AG04449 (cell line): Measurements from ENCODE around the gene JMJD6.
"Not testable (repeated sequence)": the region's sequence is repeated elsewhere in the genome, so short reads cannot be mapped to it uniquely, and the experiment has no call there.

Source experiments
- CTCF ChIA-PET: fragments of 350-600 bp; formaldehyde crosslinking; extraction: SDS; loops from one replicate; lab custom pipeline; 2021; ENCODE audit warnings: antibody characterized with exemption; lab: Yijun Ruan, JAX
- POLR2A ChIA-PET: fragments of 400-600, 350-600 bp; formaldehyde crosslinking; extraction: SDS; loops from one replicate; lab custom pipeline; 2020; ENCODE audit warnings: antibody characterized with exemption, inconsistent platforms; lab: Yijun Ruan, JAX
- DNase-seq: peaks from one replicate; pipeline ENCODE4 v3.0.0-alpha.2; 2010; ENCODE audit warnings: low read depth, low spot score
- H3K4me3 ChIP-seq: 2 replicates; pipeline ENCODE4 v1.5.1; 2011; ENCODE audit warnings: low read depth, mild to moderate bottlenecking, control low read depth, low read length
- TF ChIP-seq, protein P1 (sequence below): IDR thresholded peaks from one replicate; pipeline ENCODE4 v1.5.1; 2011; ENCODE audit warnings: mild to moderate bottlenecking, moderate library complexity, low read length, control low read depth, inconsistent platforms; ENCODE audit not compliant: insufficient read depth; ENCODE audit errors: missing control alignments

Gene JMJD6

DNA sequence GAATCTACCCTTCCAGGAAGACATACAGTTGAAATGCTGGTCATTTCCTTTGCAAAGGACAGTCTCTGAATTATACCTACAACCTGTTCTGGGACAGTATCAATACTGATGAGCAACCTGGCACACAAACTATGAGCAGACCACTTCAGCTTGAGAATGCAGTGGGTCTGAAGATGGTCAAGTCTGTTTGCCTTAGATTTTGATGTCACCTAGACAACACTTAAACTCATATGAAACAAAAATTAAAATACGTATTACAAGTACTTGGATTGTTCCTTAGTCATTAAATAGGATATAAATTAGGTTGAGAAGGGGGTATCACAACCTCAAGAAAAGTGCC, 7.2 kb upstream of the JMJD6 start:
- DNase-seq = no peak
- POLR2A ChIA-PET = interaction anchor here (0.6 kb wide), 1 partner anchor 272 kb away, joined by 3 read pairs; no protein-coding TSS in a partner anchor
- TF ChIP-seq, protein P1, sequence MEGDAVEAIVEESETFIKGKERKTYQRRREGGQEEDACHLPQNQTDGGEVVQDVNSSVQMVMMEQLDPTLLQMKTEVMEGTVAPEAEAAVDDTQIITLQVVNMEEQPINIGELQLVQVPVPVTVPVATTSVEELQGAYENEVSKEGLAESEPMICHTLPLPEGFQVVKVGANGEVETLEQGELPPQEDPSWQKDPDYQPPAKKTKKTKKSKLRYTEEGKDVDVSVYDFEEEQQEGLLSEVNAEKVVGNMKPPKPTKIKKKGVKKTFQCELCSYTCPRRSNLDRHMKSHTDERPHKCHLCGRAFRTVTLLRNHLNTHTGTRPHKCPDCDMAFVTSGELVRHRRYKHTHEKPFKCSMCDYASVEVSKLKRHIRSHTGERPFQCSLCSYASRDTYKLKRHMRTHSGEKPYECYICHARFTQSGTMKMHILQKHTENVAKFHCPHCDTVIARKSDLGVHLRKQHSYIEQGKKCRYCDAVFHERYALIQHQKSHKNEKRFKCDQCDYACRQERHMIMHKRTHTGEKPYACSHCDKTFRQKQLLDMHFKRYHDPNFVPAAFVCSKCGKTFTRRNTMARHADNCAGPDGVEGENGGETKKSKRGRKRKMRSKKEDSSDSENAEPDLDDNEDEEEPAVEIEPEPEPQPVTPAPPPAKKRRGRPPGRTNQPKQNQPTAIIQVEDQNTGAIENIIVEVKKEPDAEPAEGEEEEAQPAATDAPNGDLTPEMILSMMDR = no peak
- no peak overlapping the region for H3K4me3 ChIP-seq
- CTCF ChIA-PET = interaction anchor here (1.3 to 2.8 kb wide), 4 partner anchors 9 to 211 kb away, joined by 3 to 16 read pairs (median 5); no protein-coding TSS in a partner anchor

DNA sequence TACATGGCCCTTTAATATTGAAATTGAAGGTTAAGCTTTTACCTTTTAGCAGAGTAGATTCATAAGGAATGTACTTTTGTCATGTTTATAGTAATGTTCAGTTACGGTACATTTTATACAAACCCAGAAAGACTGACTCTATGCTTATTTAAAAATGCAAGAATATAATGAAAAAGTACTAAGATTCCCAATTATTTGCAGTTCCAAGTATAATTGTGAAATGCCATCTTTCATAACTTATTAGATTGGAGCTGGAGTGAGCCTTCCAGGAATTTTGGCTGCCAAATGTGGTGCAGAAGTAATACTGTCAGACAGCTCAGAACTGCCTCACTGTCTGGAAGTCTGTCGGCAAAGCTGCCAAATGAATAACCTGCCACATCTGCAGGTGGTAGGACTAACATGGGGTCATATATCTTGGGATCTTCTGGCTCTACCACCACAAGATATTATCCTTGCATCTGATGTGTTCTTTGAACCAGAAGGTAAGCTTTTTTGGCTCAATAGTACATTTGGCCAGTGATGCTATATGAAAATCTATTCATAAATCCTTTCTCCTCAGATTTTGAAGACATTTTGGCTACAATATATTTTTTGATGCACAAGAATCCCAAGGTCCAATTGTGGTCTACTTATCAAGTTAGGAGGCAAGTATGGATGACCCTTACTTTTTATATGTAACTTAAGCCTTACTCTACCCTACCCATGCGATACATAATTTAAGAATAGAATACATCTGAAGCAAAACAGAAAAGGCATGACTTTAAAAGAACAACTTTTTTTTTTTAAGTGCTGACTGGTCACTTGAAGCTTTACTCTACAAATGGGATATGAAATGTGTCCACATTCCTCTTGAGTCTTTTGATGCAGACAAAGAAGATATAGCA, 6.6 kb upstream of the JMJD6 start:
- ChIA-PET POLR2A (interaction anchor here (0.6 kb wide), 2 partner anchors 8 to 273 kb away, joined by 3 read pairs; no protein-coding TSS in a partner anchor), CTCF (interaction anchor here (1.3 to 2.8 kb wide), 6 partner anchors 8 to 210 kb away, joined by 3 to 16 read pairs (median 5); no protein-coding TSS in a partner anchor)
- DNase-seq = no peak
- TF ChIP-seq, protein P1 = no peak
- no peak overlapping the region for H3K4me3 ChIP-seq

DNA sequence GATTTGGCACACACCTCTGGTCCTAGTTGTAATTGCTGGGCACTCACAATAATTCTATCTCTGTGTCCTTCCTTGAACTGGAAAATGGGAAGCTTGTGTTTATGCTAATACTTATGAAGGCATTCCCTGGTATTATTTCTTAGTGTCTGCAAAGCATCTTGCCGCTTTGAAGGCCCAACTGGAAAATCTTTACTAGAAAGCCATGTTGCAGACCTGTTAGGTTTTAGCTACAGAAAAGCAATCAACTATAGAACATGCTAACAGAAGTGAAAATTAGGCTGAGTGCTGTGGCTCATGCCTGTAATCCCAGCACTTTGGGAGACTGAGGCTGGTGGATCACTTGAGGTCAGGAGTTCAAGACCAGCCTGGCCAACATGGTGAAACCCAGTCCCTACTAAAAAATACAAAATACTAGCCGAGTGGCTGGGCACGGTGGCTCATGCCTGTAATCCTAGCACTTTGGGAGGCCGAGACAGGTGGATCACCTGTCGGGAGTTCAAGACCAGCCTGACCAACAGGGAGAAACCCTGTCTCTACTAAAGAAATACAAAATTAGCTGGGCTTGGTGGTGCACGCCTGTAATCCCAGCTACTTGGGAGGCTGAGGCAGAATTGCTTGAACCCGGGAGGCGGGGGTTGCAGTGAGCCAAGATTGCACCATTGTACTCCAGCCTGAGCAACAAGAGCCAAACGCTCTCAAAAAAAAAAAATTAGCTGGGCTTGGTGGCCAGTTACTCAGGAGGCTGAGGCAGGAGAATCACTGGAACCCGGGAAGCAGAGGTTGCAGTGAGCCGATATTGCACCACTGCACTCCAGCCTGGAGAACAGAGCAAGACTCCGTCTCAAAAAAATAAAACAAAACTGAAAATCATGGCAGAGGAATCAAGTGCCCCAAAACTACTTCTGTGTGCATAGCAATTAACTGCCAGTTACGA, 5.7 kb upstream of the JMJD6 start:
- ChIA-PET CTCF (interaction anchor here (1.3 to 2.8 kb wide), 5 partner anchors 14 to 209 kb away, joined by 3 to 16 read pairs (median 5); no protein-coding TSS in a partner anchor), POLR2A (interaction anchor here (0.6 to 0.9 kb wide), 2 partner anchors 15 to 58 kb away, joined by 3 to 4 read pairs; no protein-coding TSS in a partner anchor)
- not testable (repeated sequence) for H3K4me3 ChIP-seq, DNase-seq

DNA sequence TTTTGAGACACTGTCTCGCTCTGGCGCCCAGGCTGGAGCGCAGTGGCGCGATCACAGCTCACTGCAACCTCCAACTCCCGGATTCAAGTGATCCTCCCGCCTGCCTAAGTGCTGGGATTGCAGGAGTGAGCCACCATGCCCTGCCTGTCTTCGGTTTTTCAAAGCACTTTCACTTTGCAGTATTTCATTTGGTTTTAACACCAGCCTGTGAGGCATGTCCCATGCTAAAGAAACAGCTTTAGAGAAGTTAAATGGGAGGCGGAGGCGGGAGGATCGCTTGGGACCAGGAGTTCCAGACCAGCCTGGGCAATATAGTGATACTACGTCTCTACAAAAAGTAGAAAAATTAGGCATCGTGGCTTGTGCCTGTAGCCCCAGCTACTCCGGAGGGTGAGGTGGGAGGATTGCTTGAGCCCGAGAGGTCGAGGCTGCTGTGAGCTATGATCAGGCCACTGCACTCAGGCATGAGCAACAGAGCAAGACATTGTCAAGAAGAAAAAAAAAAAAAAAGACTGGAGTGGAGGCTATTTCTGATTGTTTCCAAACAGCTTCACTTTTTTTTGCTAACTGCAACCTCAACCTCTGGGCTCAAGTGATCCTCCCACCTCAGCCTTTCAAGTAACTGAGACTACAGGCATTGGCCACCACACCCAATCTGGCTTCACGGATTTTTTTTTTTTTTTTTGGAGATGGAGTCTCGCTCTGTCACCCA, 1.5 kb upstream of the JMJD6 start:
- DNase-seq = no peak

DNA sequence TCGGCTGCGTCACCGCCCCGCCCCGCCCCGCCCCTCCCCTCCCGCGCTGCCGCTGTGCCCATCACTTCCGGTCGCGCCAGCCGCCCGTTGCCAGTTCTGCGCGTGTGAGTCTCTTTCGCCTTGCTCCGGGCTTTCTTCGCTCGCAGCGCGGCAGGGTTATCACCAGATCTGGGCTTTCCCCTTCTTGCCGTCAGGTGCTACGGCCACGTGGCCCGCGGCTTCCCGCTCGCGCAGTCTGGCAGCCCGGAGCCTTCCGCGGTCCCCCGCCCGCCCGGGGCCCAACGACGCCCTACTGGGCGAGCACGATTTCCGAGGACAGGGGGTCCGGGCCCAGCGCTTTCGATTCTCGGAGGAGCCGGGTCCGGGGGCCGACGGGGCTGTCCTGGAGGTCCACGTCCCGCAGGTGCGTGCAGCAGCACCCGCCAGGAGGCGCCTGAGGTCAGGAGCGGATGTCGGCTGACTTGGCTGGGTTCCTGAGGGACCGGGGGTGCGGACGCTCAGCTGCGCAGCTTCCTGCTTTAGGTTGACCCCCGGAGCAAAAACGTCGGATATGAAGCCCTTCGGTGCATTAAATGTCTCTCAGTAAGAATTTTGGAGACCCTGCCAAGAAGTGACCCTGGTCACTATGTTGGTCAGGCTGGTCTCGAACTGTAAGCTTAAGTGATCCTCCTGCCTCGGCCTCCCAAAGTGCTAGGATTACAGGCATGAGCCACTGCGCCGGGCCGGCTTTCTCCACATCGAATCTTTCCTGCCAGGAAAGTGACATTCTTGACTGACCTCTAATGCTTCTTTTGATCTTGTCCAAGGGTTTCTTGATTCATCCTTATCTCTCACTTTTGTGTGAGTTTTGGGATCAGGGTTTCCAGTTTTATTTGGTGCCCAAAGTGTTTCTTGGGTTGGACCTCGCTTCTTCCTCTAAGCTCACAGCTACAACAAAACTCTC, 641 bp upstream of the JMJD6 start, which contains the start of gene METTL23:
TSS of gene METTL23 (plus strand) at position 64 of the 943 bp plus-strand sequence. CDS start 2,872 bp downstream, outside the sequence.
- CTCF ChIA-PET = interaction anchor here (1.0 to 6.5 kb wide), 8 partner anchors 9 to 341 kb away, joined by 3 to 74 read pairs (median 6); partner anchors contain the start of genes MGAT5B, MXRA7 and SRSF2
- TF ChIP-seq, protein P1 = peak; percentile 87
- no peak for DNase-seq
- POLR2A ChIA-PET = interaction anchor here (0.8 to 2.7 kb wide), 8 partner anchors 8 to 46 kb away, joined by 3 to 28 read pairs (median 4); partner anchors contain the start of genes MFSD11 and SRSF2
- H3K4me3 ChIP-seq = peak within 1 kb of the TSS; percentile 91

More for the DNA sequence above, 1.5 kb upstream of the JMJD6 start:
- ChIA-PET CTCF (interaction anchor here (1.0 to 6.5 kb wide), 7 partner anchors 8 to 340 kb away, joined by 3 to 74 read pairs (median 4); partner anchors contain the start of genes MGAT5B, MXRA7 and SRSF2), POLR2A (interaction anchor here (0.8 to 1.7 kb wide), 4 partner anchors 9 to 45 kb away, joined by 3 to 23 read pairs (median 4); partner anchors contain the start of genes MFSD11 and SRSF2)
- peak overlapping the region; percentile 91 for H3K4me3 ChIP-seq
- TF ChIP-seq, protein P1 = no peak
